HCT116 (cell line): ENCODE results near the gene BICRAL.

Experiments
- CTCF ChIP-seq, 3 experiments: fragments of 200-600 bp in 1 of 3; sonication (generic) in 1 of 3; IDR thresholded peaks in 2 of 3; conservative IDR thresholded peaks in 1 of 3; 2 replicates each; pipeline ENCODE4 v1.5.1; 2012 to 2017; ENCODE audit warnings: low read depth in 2 of 3, low read length in 2 of 3, antibody characterized with exemption in 1 of 3, borderline replicate concordance in 1 of 3, control low read depth in 1 of 3, mild to moderate bottlenecking in 1 of 3, mixed read lengths in 1 of 3, mixed run types in 1 of 3, moderate library complexity in 1 of 3; ENCODE audit not compliant: insufficient read depth in 1 of 3
- EGR1 ChIP-seq: IDR thresholded peaks from 2 replicates; pipeline ENCODE4 v1.6.1; 2012; ENCODE audit warnings: low read depth
- EZH2 ChIP-seq: fragments of 200-600 bp; sonication (generic); IDR thresholded peaks from 2 replicates; pipeline ENCODE4 v1.6.1; 2017; ENCODE audit warnings: antibody characterized with exemption, mixed run types
- FOSL1 ChIP-seq: IDR thresholded peaks from 2 replicates; pipeline ENCODE4 v1.6.1; 2012; ENCODE audit warnings: low read depth
- MAX ChIP-seq: IDR thresholded peaks from 2 replicates; pipeline ENCODE4 v1.6.1; 2012
- POLR2A ChIP-seq: IDR thresholded peaks from 2 replicates; pipeline ENCODE4 v1.7.0; 2011; ENCODE audit warnings: borderline replicate concordance; ENCODE audit not compliant: insufficient read depth, insufficient read length; ENCODE audit errors: extremely low read depth
- POLR2AphosphoS5 ChIP-seq: IDR thresholded peaks from 2 replicates; pipeline ENCODE4 v1.6.1; 2011; ENCODE audit warnings: mild to moderate bottlenecking, low read depth, low read length, moderate library complexity
- SIN3A ChIP-seq: IDR thresholded peaks from 2 replicates; pipeline ENCODE4 v1.6.1; 2012; ENCODE audit warnings: low read depth
- SP1 ChIP-seq: IDR thresholded peaks from 2 replicates; pipeline ENCODE4 v1.6.1; 2012; ENCODE audit warnings: low read depth
- TCF7L2 ChIP-seq: IDR thresholded peaks from 2 replicates; pipeline ENCODE4 v1.7.0; 2011; ENCODE audit warnings: borderline replicate concordance, inconsistent platforms; ENCODE audit not compliant: insufficient read depth, insufficient read length; ENCODE audit errors: extremely low read depth
- ZNF274 ChIP-seq: fragments of 200-500 bp; sonication (Bioruptor generic); IDR thresholded peaks from 2 replicates; pipeline ENCODE4 v1.6.1; 2014; ENCODE audit warnings: mild to moderate bottlenecking, low read depth, low read length, inconsistent platforms
- TF ChIP-seq, protein P1 (sequence below): IDR thresholded peaks from 2 replicates; pipeline ENCODE4 v1.6.1; 2012

DNA sequence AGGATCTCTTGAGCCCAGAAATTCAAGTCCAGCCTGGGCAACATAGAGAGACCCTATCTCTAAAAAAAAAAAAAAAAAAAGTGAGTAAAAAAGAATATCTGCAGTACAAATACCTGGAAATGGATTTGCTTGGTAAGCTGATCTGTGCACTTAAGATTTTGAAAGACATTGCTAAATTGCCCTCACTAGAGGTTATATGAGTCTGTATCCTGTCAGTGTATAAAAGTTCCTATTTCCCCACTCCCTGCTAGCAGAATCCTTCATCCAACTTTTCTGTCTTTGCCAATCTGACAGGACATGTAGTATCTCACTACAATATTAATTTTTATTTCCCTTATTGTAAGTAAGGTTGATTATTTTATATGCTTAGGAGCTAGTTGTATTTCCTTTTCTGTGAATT lies 36.1 kb downstream of the BICRAL start:
- TF ChIP-seq CTCF (IDR thresholded peaks at IDR 0.05 in 2 of 3, conservative IDR thresholded peaks at IDR 0.05 in 1 of 3; ENCODE audit: borderline replicate concordance in 1 of 3, insufficient read depth in 1 of 3, low read depth in 2 of 3, low read length in 2 of 3) (no peak), SIN3A (no peak), EZH2 (no peak), POLR2AphosphoS5 (no peak), SP1 (no peak), EGR1 (no peak), POLR2A (no peak), TCF7L2 (no peak), MAX (no peak), ZNF274 (no peak), FOSL1 (no peak)
- TF ChIP-seq, protein P1, sequence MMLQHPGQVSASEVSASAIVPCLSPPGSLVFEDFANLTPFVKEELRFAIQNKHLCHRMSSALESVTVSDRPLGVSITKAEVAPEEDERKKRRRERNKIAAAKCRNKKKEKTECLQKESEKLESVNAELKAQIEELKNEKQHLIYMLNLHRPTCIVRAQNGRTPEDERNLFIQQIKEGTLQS = no peak
